H1 (cell line): ENCODE results near the gene C16orf95. TPM values are rescaled to one million over a fixed set of nuclear protein-coding genes. Genes with fewer than 3 reads are reported as not detected.

Source experiments
- CTCF ChIA-PET: fragments of 300-600 bp; sonication (Branson Sonifier 250); formaldehyde crosslinking; loops from one replicate; lab custom pipeline; 2021; ENCODE audit not compliant: partially characterized antibody; lab: Charles Lee
- POLR2A ChIA-PET: fragments of 300-600 bp; sonication (Branson Sonifier 250); formaldehyde crosslinking; loops from one replicate; lab custom pipeline; 2021; ENCODE audit warnings: inconsistent platforms; ENCODE audit not compliant: partially characterized antibody; lab: Charles Lee
- DNase-seq, 2 experiments: peaks; one replicate each; pipeline versions ENCODE4 v3.0.0 to v3.0.0-alpha.2; 2010 to 2022; ENCODE audit warnings: low spot score in 2 of 2, low read depth in 1 of 2, mixed read lengths in 1 of 2
- FAIRE-seq: peaks from 2 replicates; lab custom pipeline; 2011; peaks lifted over from hg19 to GRCh38; lab: Jason Lieb, UNC
- H2AFZ ChIP-seq: 2 replicates; pipeline ENCODE4 v1.8.1; 2012; ENCODE audit warnings: low read length, inconsistent platforms
- H2AK5ac ChIP-seq: 2 replicates; pipeline ENCODE4 v1.6.1; 2013; ENCODE audit warnings: low read depth, low read length
- H2BK120ac ChIP-seq: replicated peaks from 2 replicates; pipeline ENCODE3; 2013; ENCODE audit warnings: low read depth, low read length, inconsistent platforms
- H2BK12ac ChIP-seq: 2 replicates; pipeline ENCODE4 v1.6.1; 2013; ENCODE audit warnings: low read depth, low read length
- H2BK15ac ChIP-seq: 2 replicates; pipeline ENCODE4 v1.6.1; 2013; ENCODE audit warnings: low read length
- H2BK20ac ChIP-seq: 2 replicates; pipeline ENCODE4 v1.6.1; 2013; ENCODE audit warnings: low read length
- H2BK5ac ChIP-seq: 2 replicates; pipeline ENCODE4 v1.6.1; 2013; ENCODE audit warnings: low read depth, low read length
- H3K14ac ChIP-seq: 2 replicates; pipeline ENCODE4 v1.6.1; 2013; ENCODE audit warnings: inconsistent platforms; ENCODE audit not compliant: insufficient read length
- H3K18ac ChIP-seq: 2 replicates; pipeline ENCODE4 v1.6.1; 2013; ENCODE audit warnings: low read length; ENCODE audit errors: extremely low read depth
- H3K23ac ChIP-seq: 2 replicates; pipeline ENCODE4 v1.6.1; 2013; ENCODE audit warnings: inconsistent platforms; ENCODE audit not compliant: insufficient read length
- H3K23me2 ChIP-seq: 2 replicates; pipeline ENCODE4 v1.6.1; 2013; ENCODE audit warnings: low read depth, low read length
- H3K27ac ChIP-seq: 2 replicates; pipeline ENCODE4 v1.6.1; 2011; ENCODE audit warnings: low read depth, low read length, inconsistent platforms
- H3K27me3 ChIP-seq, 4 experiments: replicated peaks in 1 of 4; 1 replicate in 1 of 4; 2 replicates in 3 of 4; pipeline versions ENCODE4 v1.6.1 to v1.8.1; 2011 to 2013; ENCODE audit warnings: low read length in 3 of 4, mild to moderate bottlenecking in 3 of 4, inconsistent platforms in 2 of 4, mixed read lengths in 2 of 4, moderate library complexity in 1 of 4; ENCODE audit not compliant: control insufficient read depth in 3 of 4, insufficient read depth in 3 of 4; ENCODE audit errors: extremely low read depth in 1 of 4
- H3K36me3 ChIP-seq, 4 experiments: 2 replicates each; pipeline versions ENCODE4 v1.6.1 to v1.8.1; 2011 to 2013; ENCODE audit warnings: mild to moderate bottlenecking in 4 of 4, low read length in 3 of 4, moderate library complexity in 2 of 4, control low read depth in 1 of 4, inconsistent platforms in 1 of 4; ENCODE audit not compliant: insufficient read depth in 4 of 4, control insufficient read depth in 2 of 4
- H3K4ac ChIP-seq: replicated peaks from 2 replicates; pipeline ENCODE3; 2013; ENCODE audit warnings: low read length, low read depth, mixed read lengths, inconsistent platforms; ENCODE audit not compliant: insufficient read length
- H3K4me1 ChIP-seq, 4 experiments: replicated peaks in 1 of 4; 1 replicate in 1 of 4; 2 replicates in 3 of 4; pipeline versions ENCODE4 v1.6.1 to v1.8.1; 2011 to 2013; ENCODE audit warnings: low read length in 3 of 4, inconsistent platforms in 2 of 4, mixed read lengths in 1 of 4; ENCODE audit not compliant: insufficient read depth in 4 of 4, control insufficient read depth in 3 of 4
- H3K4me2 ChIP-seq, 2 experiments: 2 replicates each; pipeline versions ENCODE4 v1.6.1 to v1.8.1; 2011 to 2013; ENCODE audit warnings: low read depth in 2 of 2, low read length in 2 of 2, control low read depth in 1 of 2, inconsistent platforms in 1 of 2, mild to moderate bottlenecking in 1 of 2; ENCODE audit not compliant: insufficient read depth in 1 of 2
- H3K4me3 ChIP-seq, 4 experiments: fragments of 200-600, 300-600 bp in 1 of 4; sonication (generic), shearing (Covaris generic), sonication (Bioruptor Twin) in 1 of 4; 2 replicates each; pipeline versions ENCODE4 v1.5.1 to v1.8.1; 2011 to 2016; ENCODE audit warnings: low read length in 4 of 4, low read depth in 3 of 4, control low read depth in 2 of 4, inconsistent platforms in 2 of 4, mild to moderate bottlenecking in 2 of 4, mixed read lengths in 1 of 4, moderate library complexity in 1 of 4; ENCODE audit not compliant: insufficient read depth in 2 of 4; ENCODE audit errors: extremely low read depth in 1 of 4
- H3K56ac ChIP-seq: replicated peaks from 2 replicates; pipeline ENCODE3; 2013; ENCODE audit warnings: low read depth, mild to moderate bottlenecking, mixed read lengths, low read length, inconsistent platforms; ENCODE audit not compliant: insufficient read length
- H3K79me1 ChIP-seq: 2 replicates; pipeline ENCODE4 v1.6.1; 2013; ENCODE audit warnings: low read depth, low read length, control low read depth
- H3K79me2 ChIP-seq, 2 experiments: 2 replicates each; pipeline versions ENCODE4 v1.6.1 to v1.8.1; 2012 to 2013; ENCODE audit warnings: low read length in 2 of 2, mild to moderate bottlenecking in 2 of 2, inconsistent platforms in 1 of 2; ENCODE audit not compliant: insufficient read depth in 2 of 2, control insufficient read depth in 1 of 2
- H3K9ac ChIP-seq, 4 experiments: replicated peaks in 1 of 4; 1 replicate in 1 of 4; 2 replicates in 3 of 4; pipeline versions ENCODE4 v1.6.1 to v1.8.1; 2011 to 2013; ENCODE audit warnings: low read depth in 3 of 4, low read length in 3 of 4, control low read depth in 2 of 4, mild to moderate bottlenecking in 2 of 4, moderate library complexity in 2 of 4, inconsistent platforms in 1 of 4; ENCODE audit errors: extremely low read depth in 1 of 4
- H3K9me3 ChIP-seq, 2 experiments: 2 replicates each; pipeline versions ENCODE4 v1.6.1 to v1.8.1; 2012 to 2013; ENCODE audit warnings: mild to moderate bottlenecking in 2 of 2, moderate library complexity in 2 of 2, control low read depth in 1 of 2, inconsistent platforms in 1 of 2, low read depth in 1 of 2, low read length in 1 of 2, mixed read lengths in 1 of 2; ENCODE audit not compliant: insufficient read depth in 2 of 2
- H4K20me1 ChIP-seq, 2 experiments: replicated peaks in 1 of 2; 2 replicates each; pipeline versions ENCODE3 to v1.8.1; 2011 to 2013; ENCODE audit warnings: inconsistent platforms in 2 of 2, low read length in 2 of 2, mild to moderate bottlenecking in 1 of 2; ENCODE audit not compliant: insufficient read depth in 2 of 2, control insufficient read depth in 1 of 2
- H4K5ac ChIP-seq: 2 replicates; pipeline ENCODE4 v1.6.1; 2013; ENCODE audit warnings: low read length, low read depth, mixed read lengths, inconsistent platforms; ENCODE audit not compliant: insufficient read length
- H4K8ac ChIP-seq: 2 replicates; pipeline ENCODE4 v1.8.0; 2013; ENCODE audit warnings: mild to moderate bottlenecking, moderate library complexity, low read length, inconsistent platforms; ENCODE audit not compliant: insufficient read depth; ENCODE audit errors: extremely low read depth
- H4K91ac ChIP-seq: replicated peaks from 2 replicates; pipeline ENCODE3; 2013; ENCODE audit warnings: low read length, mixed read lengths, inconsistent platforms; ENCODE audit not compliant: insufficient read length
- RNF2 ChIP-seq: fragments of 200-900, 300-1000 bp; sonication (generic); IDR thresholded peaks from 2 replicates; pipeline ENCODE4 v1.7.1; 2016; ENCODE audit warnings: borderline replicate concordance, low read depth, mild to moderate bottlenecking, antibody characterized with exemption, low read length; ENCODE audit not compliant: poor library complexity, severe bottlenecking; ENCODE audit errors: missing control alignments
- SIRT6 ChIP-seq: IDR thresholded peaks from one replicate; pipeline ENCODE4 v1.7.1; 2012; ENCODE audit warnings: low read length, inconsistent platforms
- WGBS, 2 experiments: shearing (Covaris generic) in 1 of 2; methylation state at CpG; one replicate each; pipeline versions ENCODE4 v1.1.6 to v1.1.7; 2013 to 2015; ENCODE audit warnings: low lambda C conversion rate in 2 of 2, mixed read lengths in 2 of 2, inconsistent platforms in 1 of 2, low coverage in 1 of 2, missing lambda C conversion rate in 1 of 2; ENCODE audit not compliant: insufficient replicate concordance in 2 of 2, insufficient coverage in 1 of 2, insufficient read length in 1 of 2; ENCODE audit errors: extremely low coverage in 1 of 2, missing lambda C conversion rate in 1 of 2; 5-methylcytosine and 5-hydroxymethylcytosine counted together
- polyA plus RNA-seq, 7 experiments: library from polyadenylated mRNA; depleted of rRNA in 3 of 7; stranded (reverse) in 5 of 7; unstranded in 2 of 7; fragments of >200 nt in 5 of 7; fragments of 200-250 nt in 2 of 7; gene quantifications; 1 replicate in 5 of 7; 2 replicates in 1 of 7; 4 replicates in 1 of 7; pipeline versions ENCODE4 v1.2.1 to v1.2.3, GENCODE V29; 2011 to 2013; ENCODE audit warnings: missing spikeins in 2 of 7, mixed read lengths in 2 of 7
- total RNA-seq: library from RNA; stranded (reverse); fragmentation: NEBNext Ultra II Directional; extraction: Animal tissue kit (Norgen Biotek cat#: 25700); gene quantifications from 2 replicates; pipeline ENCODE4 v1.2.1, GENCODE V29; 2021

Gene C16orf95
- total and polyA plus RNA-seq, 2 of the 8 experiments (the other 6 are each of a cell fraction or from before 2014, with no cell fraction given): 5.0 to 5.4 TPM

DNA sequence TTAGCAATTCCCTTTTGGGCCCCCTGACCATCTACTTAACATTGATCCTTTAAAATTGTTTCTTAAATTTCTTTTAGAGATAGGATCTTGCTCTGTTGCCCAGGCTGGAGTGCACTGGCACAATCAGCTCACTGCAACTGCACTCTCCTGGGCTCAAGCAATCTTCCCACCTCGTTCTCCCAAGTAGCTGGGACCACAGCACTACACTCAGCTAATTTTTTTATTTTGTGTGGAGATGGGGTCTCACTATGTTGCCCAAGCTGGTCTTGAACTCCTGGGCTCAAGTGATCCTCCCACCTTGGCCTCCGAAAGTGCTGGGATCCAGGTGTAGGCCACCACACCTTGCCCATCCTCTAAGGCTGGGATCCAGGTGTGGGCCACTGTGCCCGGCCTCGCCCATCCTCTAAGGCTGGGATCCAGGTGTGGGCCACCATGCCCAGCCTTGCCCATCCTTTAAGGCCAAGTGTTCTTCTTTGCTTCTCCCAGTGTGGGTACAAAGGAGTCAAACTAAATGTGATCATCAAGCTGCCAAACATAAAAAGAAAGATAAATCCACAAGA is 13.2 kb downstream of the C16orf95 start:
- Histone ChIP-seq H2BK120ac (no peak overlapping the region), H4K8ac (no peak overlapping the region), H3K9me3 (peaks cover 0 to 5% of the 10 kb centered on the region in 2 experiments; a peak in 1 of 4 replicates), H3K9ac (no peak overlapping the region), H2AFZ (no peak overlapping the region), H3K79me1 (no peaks in the 10 kb centered on the region), H2BK20ac (no peak overlapping the region), H2BK5ac (no peak overlapping the region), H4K20me1 (peaks cover 0 to 2% of the 10 kb centered on the region in 2 experiments), H3K4ac (no peak overlapping the region), H3K18ac (no peak overlapping the region), H3K27me3 (no peaks in the 10 kb centered on the region), H3K23ac (no peak overlapping the region), H2BK15ac (no peak overlapping the region), H3K79me2 (no peaks in the 10 kb centered on the region), H3K4me2 (no peak overlapping the region), H3K4me1 (peaks cover 0 to 6% (median 0%) of the 10 kb centered on the region in 4 experiments; a peak in 1 of 7 replicates), H3K4me3 (no peak overlapping the region), H3K23me2 (no peaks in the 10 kb centered on the region), H3K36me3 (0 out of 8 replicates have a peak, but pooled peaks cover 0 to 2% (median 0%) of the 10 kb centered on the region in 4 experiments), H2AK5ac (no peak overlapping the region), H3K27ac (no peak overlapping the region), H4K91ac (no peak overlapping the region), H3K14ac (no peak overlapping the region), H4K5ac (no peak overlapping the region), H3K56ac (no peak overlapping the region), H2BK12ac (no peak overlapping the region)
- DNase-seq (no peak), FAIRE-seq (no peak)
- 93% methylated on average over 4 of the region's 4 CpGs; no CpG with 5 or more reads in 1 of the 2 experiments for WGBS, 2 experiments
- ChIA-PET POLR2A (interaction anchor here (0.7 to 1.4 kb wide), 3 partner anchors 13 to 45 kb away, joined by 3 to 6 read pairs (median 4); partner anchors contain the start of gene C16orf95), CTCF (interaction anchor here (0.6 to 1.8 kb wide), 6 partner anchors 8 to 430 kb away, joined by 3 to 6 read pairs (median 4); no protein-coding TSS in a partner anchor)
- no peak for TF ChIP-seq RNF2
- no peak for TF ChIP-seq SIRT6
